ENCODE measurements around the gene ANGPTL3. TPM values are rescaled to one million over a fixed set of nuclear protein-coding genes. Genes with fewer than 3 reads are reported as not detected.

Gene ANGPTL3
- total and polyA plus RNA-seq, 2 donors (not counting 1 experiment from before 2014, with no cell fraction given), result not detected

GRCh38 chr1:62573675-62574074 is 23.6 kb upstream of the ANGPTL3 start:
- H3K4me1 Mint-ChIP-seq, result no peaks in the 10 kb centered on the region
- ChIA-PET CTCF (no interaction called here), POLR2A (no interaction called here)
- no peak overlapping the region for H2AFZ ChIP-seq (ENCODE audit: insufficient read depth, low read depth, low read length, poor library complexity, severe bottlenecking)
- no peaks in the 10 kb centered on the region for H3K36me3 ChIP-seq (replicated peaks in 1 of 2; ENCODE audit: control extremely low read depth in 1 of 2, control insufficient read depth in 1 of 2, extremely low read depth in 1 of 2, insufficient read depth in 2 of 2, low read length in 1 of 2)
- no peak overlapping the region for H3K27ac Mint-ChIP-seq
- H3K27ac ChIP-seq (ENCODE audit: low read length in 2 of 2), result no peak overlapping the region
- TF ChIP-seq EZH2 (IDR thresholded peaks at IDR 0.05; ENCODE audit: borderline replicate concordance, insufficient read depth, low read depth, low read length, poor library complexity, severe bottlenecking) (no peak), CTCF (IDR thresholded peaks at IDR 0.05) (no peak)
- H3K9me3 ChIP-seq (ENCODE audit: control extremely low read depth in 1 of 3, control insufficient read depth in 2 of 3, insufficient read depth in 1 of 3, low read length in 2 of 3), result peaks cover 0 to 2% (median 0%) of the 10 kb centered on the region in 3 donors
- no CpG with 5 or more reads among the region's 2 CpGs for WGBS (ENCODE audit: insufficient coverage)
- no peaks in the 10 kb centered on the region for H3K79me2 ChIP-seq (ENCODE audit: control insufficient read depth, insufficient read depth, low read length)
- no peak overlapping the region for H3K9ac ChIP-seq (ENCODE audit: low read length)
- H3K27me3 ChIP-seq (replicated peaks in 1 of 4; ENCODE audit: control extremely low read depth in 1 of 4, control insufficient read depth in 3 of 4, insufficient read depth in 4 of 4, low read length in 3 of 4), result no peaks in the 10 kb centered on the region
- H3K27me3 Mint-ChIP-seq, result no peaks in the 10 kb centered on the region
- peaks cover 6% of the 10 kb centered on the region for H3K9me3 Mint-ChIP-seq (ENCODE audit: insufficient read depth)
- no peak for ATAC-seq (ENCODE audit: low read depth)
- no peaks in the 10 kb centered on the region for H4K20me1 ChIP-seq (ENCODE audit: control insufficient read depth, insufficient read depth, low read length, poor library complexity, severe bottlenecking)
- H3K4me1 ChIP-seq (ENCODE audit: control insufficient read depth in 2 of 2, insufficient read depth in 2 of 2, low read length in 2 of 2), result no peaks in the 10 kb centered on the region
- DNase-seq, result no peak
- intact Hi-C loops (cut with micrococcal nuclease), result no loop called here
- no peak overlapping the region for H3K4me2 ChIP-seq (replicated peaks; ENCODE audit: low read depth, low read length, poor library complexity, severe bottlenecking)
- no peak overlapping the region for H3K4me3 ChIP-seq (ENCODE audit: control extremely low read depth in 1 of 5, extremely low read depth in 1 of 5, insufficient read depth in 1 of 5, low read depth in 2 of 5, low read length in 4 of 5)
- no peak overlapping the region for H3K4me3 Mint-ChIP-seq

DNA sequence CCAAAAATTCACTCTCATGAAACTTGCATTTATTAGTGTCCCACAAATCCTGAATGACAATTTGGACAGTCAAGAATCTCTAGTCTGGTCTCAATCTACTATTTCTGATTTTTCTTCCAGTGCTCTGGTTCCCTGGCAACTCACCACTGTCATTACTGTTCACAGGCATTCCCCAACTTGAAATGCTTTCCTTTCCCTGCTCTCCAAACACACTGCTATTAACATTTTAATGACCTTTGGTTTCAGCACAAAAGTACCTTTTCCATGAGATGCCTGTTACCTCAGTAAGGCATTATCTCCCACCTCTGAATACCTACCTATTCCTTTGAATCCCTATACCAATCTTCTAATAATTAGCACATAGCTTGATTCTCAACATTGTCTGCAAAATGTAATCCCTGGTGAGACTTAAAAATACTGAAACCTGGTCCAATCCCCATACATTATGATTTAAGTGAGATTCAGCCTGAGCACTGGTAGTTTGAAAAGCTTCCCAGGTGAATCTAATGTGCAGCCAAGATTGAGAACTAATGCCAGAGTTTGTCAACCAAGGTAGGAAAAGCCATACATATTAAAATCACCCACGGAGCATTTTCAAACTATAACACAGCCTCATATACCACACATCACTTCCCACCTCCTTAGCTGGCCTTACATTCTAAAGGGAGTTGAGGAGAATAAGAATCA is 11.7 kb upstream of the ANGPTL3 start:
- Histone ChIP-seq H3K4me2 (replicated peaks; ENCODE audit: low read depth, low read length, poor library complexity, severe bottlenecking) (no peak overlapping the region), H4K20me1 (ENCODE audit: control insufficient read depth, insufficient read depth, low read length, poor library complexity, severe bottlenecking) (no peaks in the 10 kb centered on the region), H3K27me3 (replicated peaks in 1 of 4; ENCODE audit: control extremely low read depth in 1 of 4, control insufficient read depth in 3 of 4, insufficient read depth in 4 of 4, low read length in 3 of 4) (no peaks in the 10 kb centered on the region), H2AFZ (ENCODE audit: insufficient read depth, low read depth, low read length, poor library complexity, severe bottlenecking) (no peak overlapping the region), H3K79me2 (ENCODE audit: control insufficient read depth, insufficient read depth, low read length) (no peaks in the 10 kb centered on the region), H3K27ac (ENCODE audit: low read length in 2 of 2) (no peak overlapping the region), H3K4me3 (ENCODE audit: control extremely low read depth in 1 of 5, extremely low read depth in 1 of 5, insufficient read depth in 1 of 5, low read depth in 2 of 5, low read length in 4 of 5) (no peak overlapping the region), H3K9ac (ENCODE audit: low read length) (no peak overlapping the region), H3K36me3 (replicated peaks in 1 of 2; ENCODE audit: control extremely low read depth in 1 of 2, control insufficient read depth in 1 of 2, extremely low read depth in 1 of 2, insufficient read depth in 2 of 2, low read length in 1 of 2) (no peaks in the 10 kb centered on the region), H3K9me3 (ENCODE audit: control extremely low read depth in 1 of 3, control insufficient read depth in 2 of 3, insufficient read depth in 1 of 3, low read length in 2 of 3) (no peaks in the 10 kb centered on the region), H3K4me1 (ENCODE audit: control insufficient read depth in 2 of 2, insufficient read depth in 2 of 2, low read length in 2 of 2) (no peaks in the 10 kb centered on the region)
- POLR2A ChIA-PET, result no interaction called here
- DNase-seq, result no peak
- no peak overlapping the region for H3K4me3 Mint-ChIP-seq
- H3K27me3 Mint-ChIP-seq, result no peaks in the 10 kb centered on the region
- intact Hi-C loops (cut with micrococcal nuclease), result no loop called here
- ATAC-seq (ENCODE audit: low read depth), result no peak
- no peaks in the 10 kb centered on the region for H3K4me1 Mint-ChIP-seq
- peaks cover 3% of the 10 kb centered on the region for H3K9me3 Mint-ChIP-seq (ENCODE audit: insufficient read depth)
- no peak overlapping the region for H3K27ac Mint-ChIP-seq
- CTCF ChIA-PET, result no interaction called here
- TF ChIP-seq CTCF (IDR thresholded peaks at IDR 0.05) (no peak), EZH2 (IDR thresholded peaks at IDR 0.05; ENCODE audit: borderline replicate concordance, insufficient read depth, low read depth, low read length, poor library complexity, severe bottlenecking) (no peak)
- WGBS (ENCODE audit: insufficient coverage), result no CpG with 5 or more reads among the region's 1 CpG

Data from B cell (primary cell).